ENCODE results near the gene SMCHD1. TPM values are rescaled to one million over a fixed set of nuclear protein-coding genes. Genes with fewer than 3 reads are reported as not detected.

SMCHD1 gene
- total RNA-seq, 1 experiment from 2014 or later, result 48.6 TPM

GRCh38 chr18:2644535-2644934 lies 11.0 kb upstream of the SMCHD1 start:
- Histone ChIP-seq H3K27me3 (ENCODE audit: insufficient read depth, low read length) (no peaks in the 10 kb centered on the region), H3K9ac (ENCODE audit: low read length) (no peak overlapping the region), H3K4me3 (replicated peaks in 1 of 2; ENCODE audit: low read depth in 1 of 2, low read length in 2 of 2) (no peak overlapping the region), H3K27ac (ENCODE audit: low read depth, low read length) (no peak overlapping the region), H3K79me2 (ENCODE audit: insufficient read depth, low read length) (no peaks in the 10 kb centered on the region), H2AFZ (ENCODE audit: low read depth, low read length, poor library complexity, severe bottlenecking) (no peak overlapping the region), H3K9me2 (ENCODE audit: insufficient read depth) (no peaks in the 10 kb centered on the region), H3K4me1 (ENCODE audit: control insufficient read depth in 1 of 2, insufficient read depth in 2 of 2, low read length in 2 of 2) (peaks cover 0 to 5% of the 10 kb centered on the region in 2 experiments; a peak in 1 of 4 replicates), H3K9me3 (ENCODE audit: control insufficient read depth in 1 of 2, insufficient read depth in 1 of 2, low read depth in 1 of 2, low read length in 2 of 2) (no peaks in the 10 kb centered on the region), H4K20me1 (ENCODE audit: insufficient read depth) (no peaks in the 10 kb centered on the region), H3K4me2 (ENCODE audit: low read length) (no peak overlapping the region), H3K36me3 (ENCODE audit: control insufficient read depth in 1 of 2, insufficient read depth in 2 of 2, low read length in 2 of 2) (no peaks in the 10 kb centered on the region)
- CTCF ChIA-PET, result no interaction called here
- RAD21 ChIA-PET (ENCODE audit: low non-redundant PET in 1 of 2, low total read pairs in 2 of 2, uncharacterized antibody in 2 of 2, unreplicated experiment in 2 of 2), result no interaction called here
- no peak for TF ChIP-seq EZH2phosphoT487 (IDR thresholded peaks at IDR 0.05; ENCODE audit: borderline replicate concordance)
- no peak for TF ChIP-seq ZNF274 (IDR thresholded peaks at IDR 0.05; ENCODE audit: low read depth, low read length)
- no peak for TF ChIP-seq EGR1 (IDR thresholded peaks at IDR 0.05; ENCODE audit: low read depth)
- TF ChIP-seq, protein P1, sequence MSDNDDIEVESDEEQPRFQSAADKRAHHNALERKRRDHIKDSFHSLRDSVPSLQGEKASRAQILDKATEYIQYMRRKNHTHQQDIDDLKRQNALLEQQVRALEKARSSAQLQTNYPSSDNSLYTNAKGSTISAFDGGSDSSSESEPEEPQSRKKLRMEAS (IDR thresholded peaks at IDR 0.05), result no peak
- TF ChIP-seq CBX3 (IDR thresholded peaks at IDR 0.05; ENCODE audit: low read depth), result no peak
- no peak for TF ChIP-seq RAD21 (IDR thresholded peaks at IDR 0.05; ENCODE audit: low read depth)
- TF ChIP-seq FOSL1 (IDR thresholded peaks at IDR 0.05; ENCODE audit: low read depth), result no peak
- no peak for TF ChIP-seq ATF3 (IDR thresholded peaks at IDR 0.05)
- TF ChIP-seq POLR2AphosphoS5 (IDR thresholded peaks at IDR 0.05; ENCODE audit: low read depth, low read length), result no peak
- TF ChIP-seq, protein P2, sequence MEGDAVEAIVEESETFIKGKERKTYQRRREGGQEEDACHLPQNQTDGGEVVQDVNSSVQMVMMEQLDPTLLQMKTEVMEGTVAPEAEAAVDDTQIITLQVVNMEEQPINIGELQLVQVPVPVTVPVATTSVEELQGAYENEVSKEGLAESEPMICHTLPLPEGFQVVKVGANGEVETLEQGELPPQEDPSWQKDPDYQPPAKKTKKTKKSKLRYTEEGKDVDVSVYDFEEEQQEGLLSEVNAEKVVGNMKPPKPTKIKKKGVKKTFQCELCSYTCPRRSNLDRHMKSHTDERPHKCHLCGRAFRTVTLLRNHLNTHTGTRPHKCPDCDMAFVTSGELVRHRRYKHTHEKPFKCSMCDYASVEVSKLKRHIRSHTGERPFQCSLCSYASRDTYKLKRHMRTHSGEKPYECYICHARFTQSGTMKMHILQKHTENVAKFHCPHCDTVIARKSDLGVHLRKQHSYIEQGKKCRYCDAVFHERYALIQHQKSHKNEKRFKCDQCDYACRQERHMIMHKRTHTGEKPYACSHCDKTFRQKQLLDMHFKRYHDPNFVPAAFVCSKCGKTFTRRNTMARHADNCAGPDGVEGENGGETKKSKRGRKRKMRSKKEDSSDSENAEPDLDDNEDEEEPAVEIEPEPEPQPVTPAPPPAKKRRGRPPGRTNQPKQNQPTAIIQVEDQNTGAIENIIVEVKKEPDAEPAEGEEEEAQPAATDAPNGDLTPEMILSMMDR (IDR thresholded peaks at IDR 0.05 in 2 of 3, conservative IDR thresholded peaks at IDR 0.05 in 1 of 3; ENCODE audit: borderline replicate concordance in 1 of 3, insufficient read depth in 1 of 3, low read depth in 2 of 3, low read length in 2 of 3), result no peak
- TF ChIP-seq SRF (IDR thresholded peaks at IDR 0.05; ENCODE audit: low read depth), result no peak
- no peak for TF ChIP-seq CEBPB (IDR thresholded peaks at IDR 0.05; ENCODE audit: low read depth)
- TF ChIP-seq SP1 (IDR thresholded peaks at IDR 0.05; ENCODE audit: low read depth), result no peak
- no peak for TF ChIP-seq YY1 (IDR thresholded peaks at IDR 0.05; ENCODE audit: extremely low read depth, insufficient replicate concordance, low read depth, low read length)
- intact Hi-C loops (cut with micrococcal nuclease), result no loop called here
- POLR2A ChIA-PET, result no interaction called here
- ATAC-seq, result no peak
- BruUV-seq (replicated peaks), result no TSS peak
- no peak for DNase-seq (ENCODE audit: low read depth, low spot score)
